Germinal center (tissue), 1 donor: Measurements from ENCODE around the gene PPM1K.

ENCODE experiments used
- DNase-seq: peaks from one replicate; pipeline ENCODE4 v3.0.0; 2012; ENCODE audit warnings: mixed read lengths, low spot score

Gene PPM1K

DNA sequence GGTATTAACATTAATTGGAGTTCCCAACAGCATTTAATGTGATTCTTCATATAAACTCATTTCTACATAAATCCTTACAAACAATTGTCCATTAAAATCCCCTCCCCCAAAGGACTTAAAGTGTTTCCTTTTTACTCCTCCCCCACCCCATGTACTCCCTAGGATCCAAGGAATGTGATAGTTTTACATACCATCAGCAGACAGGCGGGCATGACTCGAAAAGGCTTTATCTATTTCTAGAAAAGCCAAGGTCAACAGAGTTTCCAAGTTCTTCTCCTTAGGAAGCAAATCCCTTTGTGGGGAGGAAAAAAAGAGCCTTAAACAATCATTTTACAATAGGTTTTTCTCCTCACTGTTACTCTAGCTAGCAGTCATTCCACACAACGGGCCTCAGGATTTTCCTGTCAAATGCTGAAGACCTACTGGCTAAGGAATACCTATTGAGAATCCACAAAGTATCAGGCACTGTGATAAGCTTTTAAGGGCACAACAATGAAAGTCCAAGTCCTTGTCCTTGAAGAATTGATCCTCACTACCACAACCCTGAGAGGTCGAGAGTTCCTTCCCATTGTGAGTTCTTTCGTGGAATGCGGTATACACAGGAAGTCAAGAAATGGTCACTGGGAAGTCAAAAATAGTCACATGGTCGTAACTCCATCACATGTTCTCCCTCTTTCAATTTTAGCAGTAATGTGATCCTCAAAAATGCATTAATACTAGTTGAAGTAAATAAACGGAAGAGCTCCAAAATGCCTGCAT lies 7.2 kb downstream of the PPM1K start:
- DNase-seq, result no peak

DNA sequence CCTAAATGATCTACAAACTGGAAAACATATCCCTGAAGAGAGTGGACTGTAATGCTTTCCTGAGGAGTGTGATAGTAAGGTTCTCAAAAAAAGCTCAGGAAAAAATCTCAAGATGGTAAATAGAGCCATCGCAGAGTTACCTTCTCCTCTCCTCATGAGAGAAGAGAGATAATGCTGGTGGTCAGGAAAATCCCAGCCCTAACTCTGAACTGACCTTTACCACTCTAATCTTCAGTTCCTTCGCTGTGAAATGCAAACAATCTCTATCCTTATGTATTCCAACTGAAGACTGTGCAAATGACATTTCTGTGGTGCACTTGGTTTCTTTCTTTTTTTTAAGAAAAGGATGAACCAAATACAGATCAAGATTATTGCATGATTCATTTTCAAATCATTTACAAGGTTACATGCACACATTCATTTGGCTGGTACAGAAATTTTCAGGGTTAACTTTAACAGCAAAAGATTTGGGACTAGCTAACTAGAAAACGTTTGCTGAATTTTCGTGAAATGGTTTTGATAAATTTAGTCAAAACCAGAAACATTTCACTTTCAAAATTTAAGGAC lies 8.3 kb downstream of the PPM1K start:
- no peak for DNase-seq

GRCh38 chr4:88275516-88275915 lies 8.8 kb downstream of the PPM1K start:
- peak; percentile 56 for DNase-seq

DNA sequence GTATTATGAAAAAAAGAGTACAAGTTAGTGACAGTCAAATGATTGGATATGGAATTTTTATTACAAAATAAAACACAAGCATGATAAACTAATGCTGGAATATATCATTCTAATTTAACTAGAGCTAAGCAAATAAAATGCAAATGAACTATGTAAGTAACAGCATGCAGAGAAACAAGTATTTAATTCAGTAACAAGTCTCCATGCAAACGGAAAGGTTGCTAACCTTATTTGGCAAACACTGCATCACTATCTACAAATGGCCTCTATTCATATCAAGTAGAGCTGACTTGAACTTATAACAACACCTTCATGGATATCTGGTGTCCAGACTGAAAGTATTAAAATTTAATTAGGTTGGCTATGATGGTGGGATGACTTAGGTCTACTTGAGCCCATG lies 15.4 kb downstream of the PPM1K start:
- DNase-seq, result no peak

GRCh38 chr4:88264336-88264735 lies 20.0 kb downstream of the PPM1K start:
- no peak for DNase-seq

- DNase-seq, result no peak
Observed at GRCh38 chr4:88257726-88258125, 26.6 kb downstream of the PPM1K start.

DNA sequence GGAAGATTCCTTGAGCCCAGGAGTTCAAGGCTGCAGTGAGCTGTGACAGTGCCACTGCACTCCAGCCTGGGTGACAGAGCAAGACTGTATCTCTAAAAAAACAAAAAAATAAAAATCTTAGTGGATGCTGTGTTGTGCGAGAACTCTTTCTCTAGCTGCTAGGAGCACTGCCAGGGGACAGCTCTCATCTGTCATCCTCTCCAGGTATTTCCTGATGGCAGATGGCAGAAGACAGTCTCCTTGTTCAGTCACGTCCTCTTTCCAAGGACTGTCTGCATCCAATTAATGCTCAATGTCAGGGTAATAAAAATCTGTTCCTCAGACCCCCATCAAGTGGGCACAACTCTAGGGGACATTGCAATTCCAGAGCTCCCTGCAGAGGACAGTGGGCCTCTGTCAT lies 29.2 kb downstream of the PPM1K start:
- DNase-seq, result no peak

DNA sequence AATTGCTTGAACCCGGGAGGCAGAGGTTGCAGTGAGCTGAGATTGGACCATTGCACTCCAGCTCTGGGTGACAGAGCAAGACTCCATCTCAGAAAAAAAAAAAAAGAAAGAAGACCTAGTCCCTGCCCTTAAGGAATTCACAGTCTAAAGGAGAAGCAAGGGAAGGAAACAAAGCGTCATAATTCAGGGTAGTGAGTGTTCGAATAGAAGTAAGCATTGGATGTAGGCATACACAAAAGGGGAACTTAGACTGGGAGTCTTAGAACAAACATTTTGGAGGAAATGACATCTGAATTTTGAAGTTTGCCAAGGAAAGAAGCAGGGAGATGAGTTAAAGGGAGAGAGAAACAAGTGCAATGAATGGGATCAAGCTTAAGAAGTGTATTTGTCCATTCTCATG lies 32.4 kb downstream of the PPM1K start:
- DNase-seq, result no peak

- DNase-seq, result no peak
Observed at GRCh38 chr4:88247148-88247547, 37.2 kb downstream of the PPM1K start.

GRCh38 chr4:88246600-88246999 lies 37.8 kb downstream of the PPM1K start:
- no peak for DNase-seq

DNA sequence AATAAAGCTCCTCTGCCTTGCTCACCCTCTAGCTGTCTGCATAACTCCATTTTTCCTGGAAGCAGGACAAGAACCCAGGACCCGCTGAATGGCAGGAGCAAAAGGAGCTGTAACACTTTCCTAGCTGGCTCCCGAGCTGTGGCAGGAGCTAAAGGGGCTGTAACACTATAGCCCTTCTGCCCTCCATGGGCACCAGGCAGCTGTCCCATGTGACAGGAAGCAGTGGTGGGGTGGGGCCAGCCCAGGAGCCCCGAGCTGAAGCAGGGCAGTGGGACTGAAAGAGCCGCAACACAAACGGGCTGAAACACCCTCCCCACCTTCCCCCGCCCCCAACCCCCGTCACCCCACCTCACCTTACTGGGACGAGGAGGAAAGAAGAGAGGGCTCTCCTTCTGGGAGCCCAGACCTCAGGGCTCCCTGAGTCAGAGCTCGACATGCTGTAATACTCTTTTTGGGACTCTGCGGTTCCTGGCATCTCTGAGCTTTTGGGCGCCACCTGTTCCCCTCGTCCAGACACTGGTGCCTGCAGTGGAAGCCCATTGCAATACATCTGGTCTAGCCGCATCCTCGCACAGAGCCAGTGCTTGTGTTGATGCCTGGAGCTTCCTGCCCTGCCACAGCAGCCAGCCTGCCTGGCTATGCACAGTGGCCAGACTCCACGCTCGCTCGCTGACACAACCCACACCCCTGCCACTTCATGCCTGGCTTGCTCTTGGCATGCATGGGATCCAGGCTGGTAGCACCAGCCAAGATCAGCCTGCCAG lies 39.4 kb downstream of the PPM1K start:
- no peak for DNase-seq

DNA sequence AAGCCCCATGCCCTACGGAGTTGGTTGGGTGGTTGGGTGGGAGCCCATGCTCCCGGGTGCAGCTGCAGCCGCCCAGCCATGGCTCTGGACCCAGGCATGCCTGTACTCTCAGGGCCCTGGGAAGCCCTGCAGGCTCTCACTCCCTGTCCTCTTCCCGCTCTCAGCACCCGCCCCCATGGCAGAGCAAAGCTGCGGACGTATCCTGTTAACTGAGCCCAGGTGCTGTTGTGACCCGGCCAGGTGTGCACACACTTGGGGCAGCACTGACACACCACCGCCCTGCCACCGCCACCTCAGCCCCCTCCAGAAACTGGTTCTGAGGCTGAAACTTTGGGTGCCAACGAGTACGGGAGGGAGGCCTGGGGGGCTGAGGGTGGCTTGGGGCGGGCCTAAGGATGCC lies 40.3 kb downstream of the PPM1K start:
- DNase-seq, result no peak

DNA sequence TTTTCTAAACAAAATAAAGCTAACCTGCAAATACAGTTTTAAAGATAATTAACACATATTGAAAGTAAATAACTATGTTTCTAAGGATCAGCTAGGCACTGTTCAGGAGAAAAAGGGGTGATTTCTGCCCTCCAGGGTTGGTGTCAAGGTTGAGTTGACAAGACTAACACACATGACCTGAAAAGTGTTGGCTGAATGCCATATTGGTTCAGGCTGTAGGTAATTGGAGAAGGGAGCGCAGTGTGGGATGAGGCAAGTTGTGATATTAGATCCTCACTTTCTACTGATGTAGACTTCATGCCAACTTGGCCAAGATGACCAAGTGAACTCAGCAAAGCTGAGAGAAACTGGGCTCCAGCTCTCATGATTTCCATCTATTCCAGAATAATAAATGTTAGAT lies 42.2 kb downstream of the PPM1K start:
- no peak for DNase-seq

GRCh38 chr4:88240297-88240714 lies 44.1 kb downstream of the PPM1K start:
- no peak for DNase-seq

DNA sequence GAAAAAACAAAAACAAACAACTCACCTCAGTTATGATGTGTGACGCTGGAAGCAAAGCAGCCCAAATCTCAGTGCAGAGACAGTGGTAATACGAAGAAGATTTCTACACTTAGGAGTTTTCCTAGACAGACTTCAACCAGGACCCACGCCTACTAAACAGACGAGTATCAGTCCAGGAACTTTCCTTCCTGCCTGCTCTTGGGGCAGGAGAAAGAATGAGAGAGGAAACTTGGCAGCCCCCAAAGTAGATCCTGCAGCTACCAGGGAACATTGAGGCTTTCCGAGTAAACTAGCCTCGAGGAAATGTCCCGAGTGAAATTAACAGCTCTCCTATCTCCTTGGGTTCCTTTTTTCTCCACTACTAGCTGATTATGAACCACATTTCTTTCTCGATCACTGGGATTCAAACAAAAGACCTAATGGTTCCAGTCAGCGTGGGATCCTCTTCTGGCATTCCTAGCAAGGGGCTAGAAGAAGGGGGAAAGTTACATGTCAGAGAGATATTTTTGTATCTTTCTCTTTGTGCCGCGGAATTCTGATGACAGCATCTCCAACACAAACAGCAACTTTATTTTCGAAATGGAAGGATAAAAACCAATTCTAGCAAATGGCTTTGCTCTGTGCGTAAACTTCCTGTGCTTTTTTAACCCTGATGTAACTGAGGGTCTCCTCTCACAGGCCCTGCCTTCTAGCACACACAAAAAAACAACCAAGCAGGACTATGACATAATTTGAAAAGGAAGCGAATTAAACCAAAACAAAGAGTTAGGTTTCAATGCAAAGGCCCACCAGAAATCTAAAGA lies 53.2 kb downstream of the PPM1K start:
- no peak for DNase-seq

DNA sequence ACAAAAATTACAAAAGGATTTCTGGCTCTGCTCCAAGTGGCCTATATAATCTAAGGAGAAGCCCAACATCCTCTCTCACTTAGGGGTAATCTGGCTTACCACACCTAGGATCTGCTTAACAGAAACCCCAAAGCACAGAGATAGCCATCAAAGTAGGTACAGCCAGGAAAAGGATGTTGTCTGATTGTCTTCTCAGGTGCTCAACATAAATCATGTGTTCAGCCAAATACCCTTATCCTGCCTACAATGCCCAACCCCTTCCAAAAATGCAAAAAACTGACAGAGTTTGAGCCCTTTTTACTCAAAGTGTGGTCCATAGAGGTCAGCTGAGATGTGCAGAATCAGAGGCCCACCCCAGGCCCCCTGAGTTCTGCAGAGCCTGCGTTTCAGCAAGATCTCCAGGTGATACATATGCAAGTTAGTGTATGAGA lies 53.9 kb downstream of the PPM1K start:
- DNase-seq, result no peak

DNA sequence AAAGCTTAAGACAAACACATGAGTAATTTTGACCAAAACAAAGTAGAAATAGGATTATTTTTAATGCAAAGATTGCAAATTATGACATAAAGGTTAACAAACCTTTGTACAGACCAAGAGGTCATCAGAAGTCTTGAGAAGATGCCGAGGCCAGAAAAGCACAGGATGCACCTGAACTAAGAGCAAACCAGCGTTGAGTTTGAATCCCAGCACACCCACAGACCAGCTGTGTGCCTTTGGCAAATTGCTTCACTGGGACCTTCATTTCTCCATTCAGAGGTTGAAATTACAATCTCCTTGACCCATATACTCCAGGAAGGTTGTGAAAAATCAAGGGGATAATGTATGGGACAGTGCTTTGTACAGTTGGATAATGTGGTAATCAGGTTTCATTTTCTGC lies 56.6 kb downstream of the PPM1K start:
- DNase-seq, result no peak

- DNase-seq, result no peak
Observed at GRCh38 chr4:88226143-88226542, 58.2 kb downstream of the PPM1K start.

DNA sequence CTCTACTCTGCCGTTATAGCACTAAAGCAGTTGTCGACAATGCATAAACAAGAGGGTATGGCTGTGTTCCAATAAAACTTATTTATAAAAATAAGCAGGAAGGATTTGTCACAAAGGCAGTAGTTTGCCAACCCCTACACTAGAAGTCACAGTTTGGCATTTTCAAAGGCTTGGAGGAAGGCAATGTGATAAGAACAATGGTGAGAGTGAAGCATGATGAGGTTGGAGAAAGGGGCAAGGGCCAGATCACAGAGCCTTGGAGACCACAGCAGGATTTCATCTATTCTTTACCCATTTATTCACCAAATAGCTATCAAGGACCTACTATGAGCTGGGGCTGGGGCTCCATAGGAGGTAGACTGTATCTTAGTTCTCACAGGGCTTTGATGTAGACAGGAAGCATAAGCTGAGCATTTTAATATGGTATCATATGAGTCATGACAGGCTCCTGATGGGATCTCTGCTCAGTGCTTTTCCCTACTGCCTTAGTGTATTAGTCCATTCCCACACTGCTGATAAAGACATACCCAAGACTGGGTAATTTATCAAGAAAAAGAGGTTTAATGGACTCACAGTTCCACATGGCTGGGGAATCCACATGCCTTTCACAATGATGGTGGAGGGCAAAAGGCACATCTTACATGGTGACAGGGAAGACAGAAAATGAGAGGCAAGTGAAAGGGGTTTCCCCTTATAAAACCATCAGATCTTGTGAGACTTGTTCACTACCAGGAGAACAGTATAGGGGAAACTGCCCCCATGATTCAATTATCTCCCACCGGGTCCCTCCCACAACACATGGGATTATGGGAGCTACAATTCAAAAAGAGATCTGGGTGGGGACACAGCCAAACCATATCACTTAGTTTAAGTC lies 58.9 kb downstream of the PPM1K start:
- no peak for DNase-seq

- DNase-seq, result no peak
Observed at GRCh38 chr4:88223516-88223915, 60.8 kb downstream of the PPM1K start.

DNA sequence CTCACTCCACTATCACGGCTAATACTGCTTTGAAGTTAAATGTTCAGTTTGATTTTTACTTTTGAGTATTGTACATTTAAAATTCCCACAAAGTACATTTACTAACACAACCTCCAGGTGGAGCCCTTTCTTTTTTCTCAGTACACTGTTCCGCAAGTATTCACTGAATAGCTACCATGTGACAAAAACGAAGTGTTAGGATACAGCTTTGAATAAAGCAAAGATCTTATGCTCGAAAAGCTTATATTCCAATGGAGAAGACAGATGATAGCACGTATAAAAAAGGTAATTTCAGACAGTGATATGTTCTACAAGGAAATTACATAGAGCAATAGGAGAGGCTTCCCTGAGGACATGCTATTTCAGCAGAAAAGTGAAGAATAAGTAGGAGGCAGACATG lies 65.3 kb downstream of the PPM1K start:
- DNase-seq, result peak; percentile 19
